Esophagus muscularis mucosa (tissue), 3 donors: ENCODE data around the gene CCDC61.

Experiments
- CTCF ChIP-seq, 3 experiments: fragments of 200-600 bp in 2 of 3; fragments of 450-650 bp in 1 of 3; sonication (generic) in 2 of 3; IDR thresholded peaks; one replicate each; pipeline ENCODE4 v1.5.1; 2017 to 2019; ENCODE audit warnings: antibody characterized with exemption in 3 of 3, mild to moderate bottlenecking in 2 of 3, moderate library complexity in 1 of 3
- EP300 ChIP-seq: sonication (generic); formaldehyde crosslinking; IDR thresholded peaks from one replicate; pipeline ENCODE4 v1.6.1; 2017; ENCODE audit warnings: antibody characterized with exemption

- no peak for TF ChIP-seq CTCF (IDR thresholded peaks at IDR 0.05)
- TF ChIP-seq EP300: no peak
These were observed 64.7 kb downstream of the CCDC61 start for GRCh38 chr19:46060012-46060411.
